NCI-H146 (cell line): ENCODE data around the gene NBPF12.
"Not testable (repeated sequence)": the region's sequence is repeated elsewhere in the genome, so short reads cannot be mapped to it uniquely, and the experiment has no call there.

Source experiments
- DNase-seq: peaks from one replicate; lab custom pipeline; 2025; lab: John Stamatoyannopoulos, UW

The NBPF12 gene, protein sequence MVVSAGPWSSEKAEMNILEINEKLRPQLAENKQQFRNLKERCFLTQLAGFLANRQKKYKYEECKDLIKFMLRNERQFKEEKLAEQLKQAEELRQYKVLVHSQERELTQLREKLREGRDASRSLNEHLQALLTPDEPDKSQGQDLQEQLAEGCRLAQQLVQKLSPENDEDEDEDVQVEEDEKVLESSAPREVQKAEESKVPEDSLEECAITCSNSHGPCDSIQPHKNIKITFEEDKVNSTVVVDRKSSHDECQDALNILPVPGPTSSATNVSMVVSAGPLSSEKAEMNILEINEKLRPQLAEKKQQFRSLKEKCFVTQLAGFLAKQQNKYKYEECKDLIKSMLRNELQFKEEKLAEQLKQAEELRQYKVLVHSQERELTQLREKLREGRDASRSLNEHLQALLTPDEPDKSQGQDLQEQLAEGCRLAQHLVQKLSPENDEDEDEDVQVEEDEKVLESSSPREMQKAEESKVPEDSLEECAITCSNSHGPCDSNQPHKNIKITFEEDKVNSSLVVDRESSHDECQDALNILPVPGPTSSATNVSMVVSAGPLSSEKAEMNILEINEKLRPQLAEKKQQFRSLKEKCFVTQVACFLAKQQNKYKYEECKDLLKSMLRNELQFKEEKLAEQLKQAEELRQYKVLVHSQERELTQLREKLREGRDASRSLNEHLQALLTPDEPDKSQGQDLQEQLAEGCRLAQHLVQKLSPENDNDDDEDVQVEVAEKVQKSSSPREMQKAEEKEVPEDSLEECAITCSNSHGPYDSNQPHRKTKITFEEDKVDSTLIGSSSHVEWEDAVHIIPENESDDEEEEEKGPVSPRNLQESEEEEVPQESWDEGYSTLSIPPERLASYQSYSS (N-terminal part only)

GRCh38 chr1:146938242-146938902, at the start of gene NBPF12:
TSS of gene NBPF12 (plus strand) at chr1:146938324. CDS start at chr1:146960144, 21,820 bp downstream.
- peak; percentile 87 for DNase-seq

DNA sequence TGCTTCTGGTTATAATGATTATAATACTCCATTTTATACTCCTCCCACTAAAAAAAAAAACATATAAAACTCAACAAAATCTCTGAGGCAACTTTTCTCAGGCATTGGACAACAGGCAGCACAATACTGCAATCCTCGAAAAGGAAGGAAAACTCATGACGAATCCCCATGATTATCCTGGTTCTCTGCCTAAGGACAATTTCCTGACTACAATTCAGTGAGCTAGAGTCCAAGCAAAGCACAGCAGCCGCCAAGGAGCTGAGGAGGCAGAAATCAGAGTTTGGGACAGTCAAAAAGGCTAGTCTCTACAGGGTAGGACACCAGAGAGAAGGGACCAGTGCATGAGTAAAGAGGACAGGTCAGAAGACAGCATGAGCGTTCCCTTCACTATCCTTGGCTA, 46.8 kb upstream of the NBPF12 start:
- DNase-seq, result not testable (repeated sequence)

DNA sequence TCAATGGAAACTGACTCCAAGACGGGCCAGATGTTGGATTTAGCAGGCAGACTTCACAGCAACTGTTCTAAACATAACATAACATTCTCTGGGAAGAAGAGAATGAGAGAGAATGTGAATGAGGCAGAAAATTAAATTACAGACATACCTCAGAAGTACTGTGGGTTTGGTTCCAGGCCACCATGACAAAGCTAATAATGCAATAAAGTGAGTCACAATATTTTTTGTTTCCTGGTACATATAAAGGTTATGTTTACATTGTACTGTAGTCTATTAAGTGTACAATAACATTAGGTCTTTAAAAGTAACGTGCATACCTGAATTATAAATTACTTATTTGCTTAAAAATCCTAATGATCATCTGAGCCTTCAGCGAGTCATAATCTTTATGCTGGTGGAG, 45.8 kb upstream of the NBPF12 start:
- DNase-seq, result not testable (repeated sequence)

- DNase-seq, result not testable (repeated sequence)
These were observed 30.4 kb upstream of the NBPF12 start for GRCh38 chr1:146907565-146908261.

- not testable (repeated sequence) for DNase-seq
These were observed 25.1 kb upstream of the NBPF12 start for GRCh38 chr1:146912975-146913374.

GRCh38 chr1:146920811-146921210, 17.3 kb upstream of the NBPF12 start:
- DNase-seq, result not testable (repeated sequence)

- not testable (repeated sequence) for DNase-seq
These were observed 15.5 kb upstream of the NBPF12 start for GRCh38 chr1:146922614-146923013.

DNA sequence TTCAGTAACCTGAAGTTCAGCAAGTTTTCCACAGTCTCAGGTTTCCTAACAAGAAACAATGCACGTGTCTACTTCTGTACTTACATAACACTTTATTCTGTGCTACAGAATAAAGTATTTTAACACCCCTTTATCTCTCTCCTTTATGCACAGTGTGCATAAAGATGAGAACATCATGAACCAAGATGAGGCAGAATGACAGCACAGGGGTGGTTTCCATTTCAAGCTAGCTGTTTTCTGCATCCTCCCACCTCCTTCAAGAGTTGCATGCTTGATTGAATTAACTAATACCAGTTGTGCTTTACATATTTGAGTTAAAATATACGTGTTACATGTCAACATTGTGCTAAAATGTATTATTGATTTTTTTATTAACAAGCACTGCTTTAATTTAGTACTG, 14.0 kb upstream of the NBPF12 start:
- DNase-seq, result not testable (repeated sequence)

GRCh38 chr1:146926413-146926812, 11.7 kb upstream of the NBPF12 start:
- not testable (repeated sequence) for DNase-seq

GRCh38 chr1:146930225-146930624, 7.9 kb upstream of the NBPF12 start:
- DNase-seq, result not testable (repeated sequence)

- not testable (repeated sequence) for DNase-seq
These were observed 3.5 kb upstream of the NBPF12 start for GRCh38 chr1:146934390-146935223.

DNA sequence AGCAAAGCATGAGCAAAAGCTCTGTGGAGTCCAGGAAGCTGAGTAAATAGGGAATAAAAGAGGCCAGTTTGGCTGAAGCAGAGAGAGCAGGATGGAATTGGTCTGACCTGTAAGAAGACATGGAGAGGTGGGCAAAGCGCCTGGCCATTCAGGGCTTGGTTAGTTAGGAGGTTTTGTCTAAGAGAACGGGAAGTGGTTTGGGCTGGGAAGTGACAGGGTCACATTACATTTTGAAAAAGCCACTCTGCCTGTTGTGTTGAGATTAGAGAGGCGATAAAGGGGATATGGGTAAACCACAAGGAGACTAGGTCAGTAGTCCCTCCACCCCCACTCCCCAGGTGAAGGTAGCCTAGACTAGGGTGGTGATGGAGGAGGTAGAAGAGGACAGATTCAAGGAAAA, 662 bp upstream of the NBPF12 start:
- DNase-seq, result not testable (repeated sequence)

DNA sequence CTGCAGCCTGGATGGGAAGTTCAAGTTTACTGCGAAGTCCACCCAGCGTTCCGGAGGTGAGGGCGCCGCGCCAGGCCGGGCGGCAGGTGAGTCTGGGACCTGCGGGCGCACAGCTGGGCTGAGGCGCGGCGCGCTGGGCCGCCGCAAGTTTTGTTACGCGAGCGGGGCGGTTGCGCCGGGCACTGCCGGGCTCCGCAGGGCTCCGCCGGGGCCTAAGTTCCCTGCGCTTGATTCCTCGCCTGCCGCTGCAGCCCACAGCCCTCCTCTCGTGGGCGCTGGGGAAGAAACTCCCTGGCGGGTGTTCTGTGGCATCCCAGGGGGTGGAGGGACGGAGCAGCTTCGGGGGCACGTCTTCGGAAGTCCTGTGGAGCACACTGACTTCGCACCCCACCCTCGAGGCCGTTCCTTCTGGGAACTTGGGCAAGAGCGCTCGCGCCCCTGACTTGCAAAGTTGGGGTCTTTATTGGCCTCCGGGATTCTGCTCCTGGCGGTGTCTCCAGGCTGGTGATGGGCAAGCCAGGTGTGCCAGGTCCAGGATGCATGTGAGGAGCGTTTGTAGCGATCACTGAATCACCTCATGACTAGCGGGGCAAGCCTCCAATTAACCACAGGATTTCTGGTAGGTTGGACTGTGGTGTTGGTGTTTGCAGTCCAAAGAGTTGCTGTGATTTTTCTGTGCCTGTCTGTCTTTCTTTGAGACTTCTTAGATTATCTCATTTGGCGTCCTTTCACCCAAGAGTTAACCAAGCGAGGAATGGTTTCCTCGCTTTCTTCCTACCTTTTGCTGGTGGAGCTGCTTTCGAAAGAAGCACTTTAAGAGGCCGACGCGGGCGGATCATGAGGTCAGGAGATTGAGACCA, 1.0 kb downstream of the NBPF12 start:
- DNase-seq, result peak; percentile 41

DNA sequence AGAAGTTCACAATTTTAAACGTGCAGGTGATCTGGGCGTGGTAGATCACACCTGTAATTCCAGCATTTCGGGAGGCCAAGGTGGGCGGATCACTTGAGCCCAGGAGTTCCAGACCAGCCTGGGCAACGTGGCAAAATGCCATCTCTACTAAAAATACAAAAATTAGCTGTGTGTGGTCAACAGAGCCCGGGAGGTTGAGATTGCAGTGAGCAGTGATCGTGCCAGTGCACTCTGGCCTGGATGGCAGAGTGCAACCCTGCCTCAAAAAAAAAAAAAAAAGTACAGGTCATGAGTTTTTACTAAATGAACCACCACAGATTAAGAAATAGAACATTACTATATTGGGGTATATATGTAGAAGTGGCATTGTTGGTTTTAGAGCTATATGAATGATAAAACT, 2.2 kb downstream of the NBPF12 start:
- not testable (repeated sequence) for DNase-seq

GRCh38 chr1:146943342-146943886, 5.3 kb downstream of the NBPF12 start:
- DNase-seq, result not testable (repeated sequence)

DNA sequence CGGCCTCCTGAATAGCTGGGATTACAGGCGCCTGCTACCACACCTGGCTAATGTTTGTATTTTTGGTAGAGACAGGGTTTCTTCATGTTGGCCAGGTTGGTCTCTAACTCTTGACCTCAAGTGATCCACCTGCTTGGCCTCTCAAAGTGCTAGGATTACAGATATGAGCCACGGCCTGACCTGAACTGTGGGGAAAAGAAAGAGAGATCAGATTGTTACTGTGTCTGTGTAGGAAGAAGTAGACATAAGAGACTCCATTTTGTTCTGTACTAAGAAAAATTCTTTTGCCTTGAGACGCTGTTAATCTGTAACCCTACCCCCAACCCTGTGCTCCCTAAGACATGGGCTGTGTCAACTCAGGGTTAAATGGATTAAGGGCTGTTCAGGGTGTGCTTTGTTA, 10.0 kb downstream of the NBPF12 start:
- DNase-seq, result not testable (repeated sequence)

- not testable (repeated sequence) for DNase-seq
These were observed 26.2 kb downstream of the NBPF12 start for GRCh38 chr1:146964340-146964739.

- DNase-seq, result not testable (repeated sequence)
These were observed 28.2 kb downstream of the NBPF12 start for GRCh38 chr1:146966351-146966750.

- not testable (repeated sequence) for DNase-seq
These were observed 32.5 kb downstream of the NBPF12 start for GRCh38 chr1:146970656-146971055.
